Neural crest cell (in vitro differentiated cells): ENCODE results near the gene SCAF8. TPM values are rescaled to one million over a fixed set of nuclear protein-coding genes. Genes with fewer than 3 reads are reported as not detected.

Experiments
- DNase-seq: peaks from one replicate; pipeline ENCODE4 v3.0.0; 2021; ENCODE audit warnings: low read depth, mixed read lengths, low spot score
- H3K27ac Mint-ChIP-seq: one replicate; pipeline ENCODE4 v1.8.0; 2021; ENCODE audit warnings: mild to moderate bottlenecking, mixed read lengths; ENCODE audit not compliant: unreplicated experiment
- H3K27me3 Mint-ChIP-seq: 2 replicates; pipeline ENCODE4 v1.8.0; 2021; ENCODE audit warnings: low read depth, mild to moderate bottlenecking, mixed read lengths
- H3K36me3 Mint-ChIP-seq: 2 replicates; pipeline ENCODE4 v1.8.0; 2021; ENCODE audit warnings: low read depth, mild to moderate bottlenecking, mixed read lengths
- H3K4me1 Mint-ChIP-seq: 2 replicates; pipeline ENCODE4 v1.8.0; 2021; ENCODE audit warnings: mixed read lengths
- H3K4me3 Mint-ChIP-seq: one replicate; pipeline ENCODE4 v1.8.0; 2021; ENCODE audit warnings: mild to moderate bottlenecking, mixed read lengths
- H3K9me3 Mint-ChIP-seq: 2 replicates; pipeline ENCODE4 v1.8.0; 2021; ENCODE audit warnings: mixed read lengths
- total RNA-seq: library from RNA; stranded (reverse); gene quantifications from 2 replicates; pipeline ENCODE4 v1.2.1, GENCODE V29; 2021
- TF ChIP-seq, protein P1 (sequence below): fragments of 200-600 bp; sonication (generic); conservative IDR thresholded peaks from 2 replicates; pipeline ENCODE4 v1.5.0; 2021; ENCODE audit warnings: antibody characterized with exemption, mild to moderate bottlenecking

SCAF8 gene
- total RNA-seq, 1 donor from 2014 or later, result 63.6 TPM

DNA sequence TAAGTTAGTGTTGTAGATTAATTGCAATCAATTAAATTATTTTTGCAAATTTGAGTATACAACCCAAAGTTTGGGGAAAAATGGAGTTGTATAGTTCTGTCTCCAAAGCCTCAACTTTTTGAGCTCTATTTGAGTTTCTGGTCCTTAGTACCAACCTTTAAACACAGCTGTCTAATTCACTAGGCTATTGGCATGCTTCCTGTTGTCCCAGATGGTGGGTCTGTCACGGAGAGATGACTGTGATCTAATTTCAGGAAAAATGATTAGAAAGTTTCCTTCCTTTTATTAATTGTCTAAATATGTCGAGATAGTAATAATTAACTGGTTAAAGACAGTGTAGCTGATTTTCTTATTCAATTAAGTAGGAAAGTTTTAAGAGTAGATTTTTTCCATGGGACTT is 109.6 kb downstream of the SCAF8 start:
- no peak for DNase-seq
- H3K4me3 Mint-ChIP-seq, result no peak overlapping the region
- TF ChIP-seq, protein P1, sequence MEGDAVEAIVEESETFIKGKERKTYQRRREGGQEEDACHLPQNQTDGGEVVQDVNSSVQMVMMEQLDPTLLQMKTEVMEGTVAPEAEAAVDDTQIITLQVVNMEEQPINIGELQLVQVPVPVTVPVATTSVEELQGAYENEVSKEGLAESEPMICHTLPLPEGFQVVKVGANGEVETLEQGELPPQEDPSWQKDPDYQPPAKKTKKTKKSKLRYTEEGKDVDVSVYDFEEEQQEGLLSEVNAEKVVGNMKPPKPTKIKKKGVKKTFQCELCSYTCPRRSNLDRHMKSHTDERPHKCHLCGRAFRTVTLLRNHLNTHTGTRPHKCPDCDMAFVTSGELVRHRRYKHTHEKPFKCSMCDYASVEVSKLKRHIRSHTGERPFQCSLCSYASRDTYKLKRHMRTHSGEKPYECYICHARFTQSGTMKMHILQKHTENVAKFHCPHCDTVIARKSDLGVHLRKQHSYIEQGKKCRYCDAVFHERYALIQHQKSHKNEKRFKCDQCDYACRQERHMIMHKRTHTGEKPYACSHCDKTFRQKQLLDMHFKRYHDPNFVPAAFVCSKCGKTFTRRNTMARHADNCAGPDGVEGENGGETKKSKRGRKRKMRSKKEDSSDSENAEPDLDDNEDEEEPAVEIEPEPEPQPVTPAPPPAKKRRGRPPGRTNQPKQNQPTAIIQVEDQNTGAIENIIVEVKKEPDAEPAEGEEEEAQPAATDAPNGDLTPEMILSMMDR, result no peak
- H3K4me1 Mint-ChIP-seq, result peaks cover 18% of the 10 kb centered on the region
- no peaks in the 10 kb centered on the region for H3K9me3 Mint-ChIP-seq
- no peak overlapping the region for H3K27ac Mint-ChIP-seq
- no peaks in the 10 kb centered on the region for H3K27me3 Mint-ChIP-seq
- peaks cover 6% of the 10 kb centered on the region for H3K36me3 Mint-ChIP-seq

DNA sequence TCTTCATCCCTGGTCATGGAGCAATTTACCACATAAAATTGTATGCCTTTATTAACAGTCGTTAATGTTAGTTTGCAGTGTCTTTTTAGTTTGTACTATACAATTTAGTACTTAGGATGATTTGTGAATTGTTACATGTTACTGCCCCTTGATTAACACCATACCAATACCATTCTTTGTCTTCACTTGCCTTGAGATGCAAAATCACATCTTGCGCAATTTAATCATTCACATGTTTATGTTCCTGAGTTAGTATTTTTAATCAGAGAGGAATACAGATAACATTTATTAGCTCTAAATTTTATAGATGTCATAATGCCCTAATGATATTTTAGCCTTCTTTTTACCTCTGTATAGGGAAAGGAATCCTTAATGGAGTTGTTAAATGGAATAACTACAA is 114.1 kb downstream of the SCAF8 start:
- Mint-ChIP-seq H3K4me3 (no peak overlapping the region), H3K27ac (no peak overlapping the region), H3K4me1 (peaks cover 12% of the 10 kb centered on the region), H3K27me3 (no peaks in the 10 kb centered on the region), H3K36me3 (peaks cover 4% of the 10 kb centered on the region), H3K9me3 (no peaks in the 10 kb centered on the region)
- TF ChIP-seq, protein P1, result no peak
- no peak for DNase-seq

DNA sequence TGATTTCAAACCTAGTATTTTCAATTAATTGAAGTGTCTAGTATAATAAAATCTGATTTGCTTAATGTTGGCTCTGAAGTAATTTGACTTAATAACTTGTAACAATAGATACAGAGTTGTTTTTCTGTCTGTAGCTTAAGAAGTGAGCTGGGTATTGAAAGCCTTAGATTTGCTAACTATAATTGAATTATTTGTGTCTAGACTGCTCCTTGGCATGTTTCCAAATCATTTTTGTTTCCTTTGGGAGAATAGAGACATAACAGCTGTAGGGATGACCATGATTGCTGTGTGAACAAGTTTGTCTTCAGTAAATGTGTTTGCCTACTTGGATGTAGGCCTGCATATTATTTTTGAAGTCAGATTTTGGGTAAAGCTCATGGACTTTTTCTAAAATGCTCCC is 115.4 kb downstream of the SCAF8 start:
- TF ChIP-seq, protein P1, result no peak
- H3K27me3 Mint-ChIP-seq, result no peaks in the 10 kb centered on the region
- no peaks in the 10 kb centered on the region for H3K9me3 Mint-ChIP-seq
- no peak overlapping the region for H3K4me3 Mint-ChIP-seq
- peaks cover 4% of the 10 kb centered on the region for H3K36me3 Mint-ChIP-seq
- H3K4me1 Mint-ChIP-seq, result peaks cover 12% of the 10 kb centered on the region
- no peak overlapping the region for H3K27ac Mint-ChIP-seq
- DNase-seq, result no peak

DNA sequence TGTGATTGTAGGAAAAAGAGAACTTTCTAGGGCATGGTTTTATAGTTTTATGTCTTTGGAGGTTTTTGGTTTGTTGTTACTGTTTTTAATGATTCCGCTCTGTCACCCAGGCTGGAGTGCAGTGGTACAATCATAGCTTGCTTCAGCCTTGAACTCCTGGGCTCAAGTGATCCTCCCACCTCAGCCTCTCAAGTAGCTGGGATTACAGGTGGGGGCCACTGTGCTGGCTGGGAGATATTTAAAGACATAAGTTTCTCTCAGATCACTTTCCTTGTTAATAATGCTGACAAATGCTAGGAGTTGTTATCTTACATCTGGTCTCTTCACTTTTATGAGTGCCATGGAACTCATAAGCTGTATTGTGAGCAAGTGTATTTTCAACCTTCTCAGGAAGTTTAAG is 116.3 kb downstream of the SCAF8 start:
- no peak overlapping the region for H3K4me3 Mint-ChIP-seq
- H3K27ac Mint-ChIP-seq, result peak overlapping the region; percentile 15
- no peak for DNase-seq
- no peaks in the 10 kb centered on the region for H3K9me3 Mint-ChIP-seq
- peaks cover 12% of the 10 kb centered on the region for H3K4me1 Mint-ChIP-seq
- H3K27me3 Mint-ChIP-seq, result no peaks in the 10 kb centered on the region
- peaks cover 4% of the 10 kb centered on the region for H3K36me3 Mint-ChIP-seq
- TF ChIP-seq, protein P1, result no peak

DNA sequence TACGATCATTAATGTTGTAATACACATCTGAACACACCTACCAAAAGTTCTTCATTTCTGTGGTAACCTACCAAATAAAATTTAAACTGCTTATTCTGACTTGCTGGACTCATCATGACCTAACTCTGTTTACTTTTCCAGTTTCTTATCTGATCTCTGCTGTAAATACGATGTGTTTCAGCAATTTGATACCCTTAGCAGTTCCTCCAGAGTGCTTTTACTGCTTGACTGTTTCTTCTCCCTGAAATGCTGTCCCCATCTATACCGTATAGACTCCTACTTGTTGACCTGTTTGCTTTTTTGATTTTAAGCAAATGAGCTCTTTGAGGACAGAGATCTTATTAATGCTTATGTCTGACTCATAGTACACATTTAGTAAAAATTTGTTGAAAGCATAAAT is 119.5 kb downstream of the SCAF8 start:
- Mint-ChIP-seq H3K36me3 (peaks cover 10% of the 10 kb centered on the region), H3K4me3 (no peak overlapping the region), H3K27ac (no peak overlapping the region), H3K9me3 (no peaks in the 10 kb centered on the region), H3K27me3 (no peaks in the 10 kb centered on the region), H3K4me1 (peaks cover 8% of the 10 kb centered on the region)
- DNase-seq, result no peak
- TF ChIP-seq, protein P1, result no peak

DNA sequence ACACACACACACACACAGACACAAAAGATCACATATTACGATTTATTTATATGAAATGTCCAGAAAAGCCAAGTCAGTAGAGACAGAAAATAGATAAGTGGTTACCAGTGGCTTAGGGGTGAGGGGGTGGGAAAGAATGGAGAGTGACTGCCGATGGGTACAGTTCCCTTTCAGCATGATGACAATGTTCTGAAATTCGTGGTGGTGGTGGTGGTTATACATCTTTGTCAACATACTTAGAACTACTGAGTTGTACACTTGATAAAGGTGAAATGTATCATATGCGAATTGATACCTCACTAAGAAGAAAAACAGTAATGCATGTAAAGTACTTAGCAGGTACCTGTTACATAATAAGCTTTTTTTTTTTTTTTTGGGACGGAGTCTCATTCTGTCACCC is 124.3 kb downstream of the SCAF8 start:
- Mint-ChIP-seq H3K4me1 (peaks cover 12% of the 10 kb centered on the region), H3K27me3 (no peaks in the 10 kb centered on the region), H3K4me3 (no peak overlapping the region), H3K9me3 (no peaks in the 10 kb centered on the region), H3K36me3 (peaks cover 13% of the 10 kb centered on the region), H3K27ac (no peak overlapping the region)
- TF ChIP-seq, protein P1, result no peak
- no peak for DNase-seq
